Measurements from ENCODE around the gene PHF13. TPM values are rescaled to one million over a fixed set of nuclear protein-coding genes. Genes with fewer than 3 reads are reported as not detected.

The PHF13 gene
- total and polyA plus RNA-seq, 9 of the 15 experiments (the other 6 are each of a cell fraction or from before 2014, with no cell fraction given): 1.8 to 36.1 (median 11.7) TPM

- TF ChIP-seq ZNF41 (CRISPR knock-in tag; conservative IDR thresholded peaks at IDR 0.05) (no peak), NONO (IDR thresholded peaks at IDR 0.05; ENCODE audit: low read depth in 2 of 2, low read length in 1 of 2) (no peak), POLR2B (IDR thresholded peaks at IDR 0.05; ENCODE audit: low read depth, partially characterized antibody) (no peak), HMGXB4 (CRISPR knock-in tag; IDR thresholded peaks at IDR 0.05) (no peak), CTCF (IDR thresholded peaks at IDR 0.05 in 2 of 3, conservative IDR thresholded peaks at IDR 0.05 in 1 of 3; ENCODE audit: insufficient read depth in 2 of 3, low read depth in 1 of 3, low read length in 3 of 3) (no peak), HBP1 (CRISPR knock-in tag; IDR thresholded peaks at IDR 0.05) (no peak)
Observed at GRCh38 chr1:6627031-6627430, 13.5 kb downstream of the PHF13 start (continued).

All from K562 (cell line).